Adipocyte (in vitro differentiated cells): ENCODE measurements around the gene TBCE.

ENCODE experiments used
- DNase-seq: peaks from one replicate; pipeline ENCODE4 v3.0.0-alpha.2; 2015; ENCODE audit warnings: low read depth
- H3K27me3 ChIP-seq: replicated peaks from 2 replicates; pipeline ENCODE4 v1.7.0; 2013; ENCODE audit warnings: mild to moderate bottlenecking, low read length, moderate library complexity; ENCODE audit not compliant: control insufficient read depth, insufficient read depth
- H3K36me3 ChIP-seq: 2 replicates; pipeline ENCODE4 v1.7.0; 2013; ENCODE audit warnings: low read length, mild to moderate bottlenecking, moderate library complexity; ENCODE audit not compliant: control insufficient read depth, insufficient read depth, severe bottlenecking
- H3K4me1 ChIP-seq: 2 replicates; pipeline ENCODE4 v1.7.0; 2013; ENCODE audit warnings: mild to moderate bottlenecking, low read length, moderate library complexity; ENCODE audit not compliant: control insufficient read depth, insufficient read depth
- H3K4me3 ChIP-seq: 2 replicates; pipeline ENCODE4 v1.7.0; 2013; ENCODE audit warnings: mild to moderate bottlenecking, low read length, moderate library complexity
- H3K9ac ChIP-seq: 2 replicates; pipeline ENCODE4 v1.7.0; 2013; ENCODE audit warnings: mild to moderate bottlenecking, low read length, moderate library complexity
- H3K9me3 ChIP-seq: 2 replicates; pipeline ENCODE4 v1.7.0; 2013; ENCODE audit warnings: mild to moderate bottlenecking, low read length, moderate library complexity; ENCODE audit not compliant: control insufficient read depth

TBCE gene

DNA sequence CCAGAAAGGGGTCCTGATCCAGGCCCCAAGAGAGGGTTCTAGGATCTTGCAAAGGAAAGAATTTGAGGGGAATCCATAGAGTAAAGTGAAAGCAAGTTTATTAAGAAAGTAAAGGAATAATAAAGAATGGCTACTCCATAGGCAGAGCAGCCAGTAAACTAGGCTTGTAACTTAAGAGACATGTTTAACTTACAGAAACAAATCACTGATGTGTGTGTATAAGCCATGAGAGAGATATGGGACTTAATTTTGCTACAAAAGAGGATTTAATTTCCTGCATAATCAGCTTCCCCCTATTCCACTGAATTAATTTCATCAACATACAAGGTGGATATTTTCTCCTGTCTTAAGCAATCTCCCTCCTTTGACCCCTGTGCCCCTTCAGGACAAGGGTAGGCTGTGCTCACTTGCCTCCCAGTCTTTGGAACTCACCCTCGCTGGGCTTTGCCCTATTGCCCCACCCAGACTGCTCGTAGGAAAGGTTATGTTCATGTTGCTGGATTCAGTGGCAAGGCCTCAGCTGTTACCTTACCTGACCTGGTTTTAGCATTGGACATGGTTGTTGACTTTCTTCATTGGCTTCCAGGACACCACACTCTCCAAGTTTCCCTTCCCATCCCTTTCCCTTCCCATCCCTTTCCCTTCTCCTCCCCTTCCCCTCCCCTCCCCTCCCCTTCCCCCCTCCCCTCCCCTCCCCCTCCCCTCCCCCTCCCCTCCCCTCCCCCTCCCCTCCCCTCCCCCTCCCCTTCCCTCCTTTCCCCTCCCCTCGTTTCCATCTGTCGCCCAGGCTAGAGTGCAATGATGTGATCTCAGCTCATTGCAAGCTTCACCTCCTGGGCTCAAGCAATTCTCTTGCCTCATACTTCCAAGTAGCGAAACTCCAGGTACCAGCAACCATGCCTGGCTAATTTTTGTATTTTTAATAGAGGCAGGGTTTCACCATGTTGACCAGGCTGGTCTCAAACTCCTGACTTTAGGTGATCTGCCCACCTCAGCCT, 44.6 kb downstream of the TBCE start:
- peak; percentile 16 for DNase-seq

GRCh38 chr1:235415008-235415904, 48.0 kb downstream of the TBCE start:
- Histone ChIP-seq H3K27me3 (no peaks in the 10 kb centered on the region), H3K36me3 (peaks cover 12% of the 10 kb centered on the region), H3K9me3 (no peaks in the 10 kb centered on the region), H3K4me1 (peaks cover 9% of the 10 kb centered on the region), H3K9ac (no peak overlapping the region), H3K4me3 (no peak overlapping the region)
- peak; percentile 80 for DNase-seq

More for the DNA sequence above, 44.6 kb downstream of the TBCE start:
- Histone ChIP-seq H3K4me3 (no peak overlapping the region), H3K36me3 (peaks cover 7% of the 10 kb centered on the region), H3K9ac (no peak overlapping the region), H3K9me3 (no peaks in the 10 kb centered on the region), H3K27me3 (no peaks in the 10 kb centered on the region), H3K4me1 (peaks cover 18% of the 10 kb centered on the region)

- DNase-seq = peak; percentile 34
- Histone ChIP-seq H3K9me3 (no peaks in the 10 kb centered on the region), H3K4me3 (no peak overlapping the region), H3K4me1 (peaks cover 8% of the 10 kb centered on the region), H3K36me3 (peaks cover 12% of the 10 kb centered on the region), H3K9ac (no peak overlapping the region), H3K27me3 (no peaks in the 10 kb centered on the region)
Observed at GRCh38 chr1:235416662-235417049, 49.4 kb downstream of the TBCE start.

GRCh38 chr1:235417086-235417697, 50.0 kb downstream of the TBCE start:
- Histone ChIP-seq H3K36me3 (peaks cover 12% of the 10 kb centered on the region), H3K27me3 (no peaks in the 10 kb centered on the region), H3K9ac (no peak overlapping the region), H3K4me1 (peaks cover 5% of the 10 kb centered on the region), H3K4me3 (no peak overlapping the region), H3K9me3 (no peaks in the 10 kb centered on the region)
- DNase-seq = peak; percentile 85

- DNase-seq = no peak
- Histone ChIP-seq H3K36me3 (peaks cover 4% of the 10 kb centered on the region), H3K9ac (no peak overlapping the region), H3K9me3 (no peaks in the 10 kb centered on the region), H3K27me3 (no peaks in the 10 kb centered on the region), H3K4me3 (no peak overlapping the region), H3K4me1 (peaks cover 2% of the 10 kb centered on the region)
Observed at GRCh38 chr1:235421751-235422150, 54.5 kb downstream of the TBCE start.

GRCh38 chr1:235423214-235423652, 56.0 kb downstream of the TBCE start:
- H3K36me3 ChIP-seq = peaks cover 4% of the 10 kb centered on the region
- no peaks in the 10 kb centered on the region for H3K4me1 ChIP-seq

DNA sequence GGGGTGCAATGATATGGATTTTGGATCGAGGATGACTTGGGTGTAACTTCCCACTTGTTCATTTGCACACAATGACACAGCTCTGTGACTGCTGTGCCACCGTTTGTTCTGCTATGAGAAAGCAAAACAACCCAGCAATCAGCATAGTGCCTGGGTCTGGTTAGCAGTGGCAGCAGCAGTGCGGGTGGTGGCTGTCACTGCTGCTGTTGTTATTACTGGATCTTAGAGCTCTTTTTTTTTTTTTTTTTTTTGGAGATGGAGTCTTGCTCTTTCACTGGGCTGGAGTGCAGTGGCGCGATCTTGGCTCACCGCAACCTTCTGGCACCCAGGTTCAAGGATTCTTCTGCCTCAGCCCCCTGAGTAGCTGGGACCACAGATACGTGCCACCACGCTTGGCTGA, 56.9 kb downstream of the TBCE start:
- H3K9ac ChIP-seq = no peak overlapping the region
- no peaks in the 10 kb centered on the region for H3K9me3 ChIP-seq
- no peaks in the 10 kb centered on the region for H3K36me3 ChIP-seq
- no peaks in the 10 kb centered on the region for H3K27me3 ChIP-seq
- no peaks in the 10 kb centered on the region for H3K4me1 ChIP-seq
- H3K4me3 ChIP-seq = no peak overlapping the region
- no peak for DNase-seq

More at GRCh38 chr1:235423214-235423652, 56.0 kb downstream of the TBCE start:
- Histone ChIP-seq H3K27me3 (no peaks in the 10 kb centered on the region), H3K4me3 (no peak overlapping the region), H3K9me3 (no peaks in the 10 kb centered on the region), H3K9ac (no peak overlapping the region)
- DNase-seq = no peak

- Histone ChIP-seq H3K36me3 (no peaks in the 10 kb centered on the region), H3K9me3 (no peaks in the 10 kb centered on the region), H3K4me3 (no peak overlapping the region), H3K9ac (no peak overlapping the region), H3K27me3 (no peaks in the 10 kb centered on the region), H3K4me1 (no peaks in the 10 kb centered on the region)
- DNase-seq = no peak
Observed at GRCh38 chr1:235425357-235425756, 58.1 kb downstream of the TBCE start.

- no peak overlapping the region for H3K9ac ChIP-seq
- H3K36me3 ChIP-seq = no peaks in the 10 kb centered on the region
- H3K9me3 ChIP-seq = no peaks in the 10 kb centered on the region
- H3K4me1 ChIP-seq = no peaks in the 10 kb centered on the region
- no peak for DNase-seq
- H3K4me3 ChIP-seq = no peak overlapping the region
- H3K27me3 ChIP-seq = no peaks in the 10 kb centered on the region
Observed at GRCh38 chr1:235426143-235426542, 58.9 kb downstream of the TBCE start.

DNA sequence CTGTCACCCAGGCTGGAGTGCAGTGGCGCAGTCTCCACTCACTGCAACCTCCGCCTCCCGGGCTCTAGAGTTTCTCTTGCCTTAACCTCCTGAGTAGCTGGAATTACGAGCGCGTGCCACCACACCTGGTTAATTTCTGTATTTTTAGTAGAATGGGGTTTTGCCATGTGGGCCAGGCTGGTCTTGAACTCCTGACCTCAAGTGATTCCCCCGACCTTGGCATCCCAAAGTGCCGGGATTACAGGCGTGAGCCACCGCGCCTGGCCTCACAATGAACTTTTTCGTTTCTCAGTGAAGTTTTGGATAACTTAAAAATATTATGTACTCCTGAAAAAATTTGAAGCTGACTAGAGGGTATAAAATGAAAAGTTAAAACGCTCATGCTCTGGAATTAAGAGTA, 59.5 kb downstream of the TBCE start:
- no peaks in the 10 kb centered on the region for H3K4me1 ChIP-seq
- DNase-seq = no peak
- H3K4me3 ChIP-seq = no peak overlapping the region
- no peaks in the 10 kb centered on the region for H3K27me3 ChIP-seq
- H3K9ac ChIP-seq = no peak overlapping the region
- H3K9me3 ChIP-seq = no peaks in the 10 kb centered on the region
- H3K36me3 ChIP-seq = no peaks in the 10 kb centered on the region

- H3K27me3 ChIP-seq = no peaks in the 10 kb centered on the region
- H3K4me1 ChIP-seq = no peaks in the 10 kb centered on the region
- peaks cover 4% of the 10 kb centered on the region for H3K36me3 ChIP-seq
- H3K9ac ChIP-seq = no peak overlapping the region
- no peak for DNase-seq
- H3K4me3 ChIP-seq = no peak overlapping the region
- H3K9me3 ChIP-seq = no peaks in the 10 kb centered on the region
Observed at GRCh38 chr1:235427447-235427846, 60.2 kb downstream of the TBCE start.
